ENCODE data around the gene TIPIN. TPM values are rescaled to one million over a fixed set of nuclear protein-coding genes. Genes with fewer than 3 reads are reported as not detected.
A peak's percentile ranks its signal among the peaks of the same experiment; 100 is the strongest.

The TIPIN gene, protein sequence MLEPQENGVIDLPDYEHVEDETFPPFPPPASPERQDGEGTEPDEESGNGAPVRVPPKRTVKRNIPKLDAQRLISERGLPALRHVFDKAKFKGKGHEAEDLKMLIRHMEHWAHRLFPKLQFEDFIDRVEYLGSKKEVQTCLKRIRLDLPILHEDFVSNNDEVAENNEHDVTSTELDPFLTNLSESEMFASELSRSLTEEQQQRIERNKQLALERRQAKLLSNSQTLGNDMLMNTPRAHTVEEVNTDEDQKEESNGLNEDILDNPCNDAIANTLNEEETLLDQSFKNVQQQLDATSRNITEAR
- total RNA-seq = 15.0 TPM

DNA sequence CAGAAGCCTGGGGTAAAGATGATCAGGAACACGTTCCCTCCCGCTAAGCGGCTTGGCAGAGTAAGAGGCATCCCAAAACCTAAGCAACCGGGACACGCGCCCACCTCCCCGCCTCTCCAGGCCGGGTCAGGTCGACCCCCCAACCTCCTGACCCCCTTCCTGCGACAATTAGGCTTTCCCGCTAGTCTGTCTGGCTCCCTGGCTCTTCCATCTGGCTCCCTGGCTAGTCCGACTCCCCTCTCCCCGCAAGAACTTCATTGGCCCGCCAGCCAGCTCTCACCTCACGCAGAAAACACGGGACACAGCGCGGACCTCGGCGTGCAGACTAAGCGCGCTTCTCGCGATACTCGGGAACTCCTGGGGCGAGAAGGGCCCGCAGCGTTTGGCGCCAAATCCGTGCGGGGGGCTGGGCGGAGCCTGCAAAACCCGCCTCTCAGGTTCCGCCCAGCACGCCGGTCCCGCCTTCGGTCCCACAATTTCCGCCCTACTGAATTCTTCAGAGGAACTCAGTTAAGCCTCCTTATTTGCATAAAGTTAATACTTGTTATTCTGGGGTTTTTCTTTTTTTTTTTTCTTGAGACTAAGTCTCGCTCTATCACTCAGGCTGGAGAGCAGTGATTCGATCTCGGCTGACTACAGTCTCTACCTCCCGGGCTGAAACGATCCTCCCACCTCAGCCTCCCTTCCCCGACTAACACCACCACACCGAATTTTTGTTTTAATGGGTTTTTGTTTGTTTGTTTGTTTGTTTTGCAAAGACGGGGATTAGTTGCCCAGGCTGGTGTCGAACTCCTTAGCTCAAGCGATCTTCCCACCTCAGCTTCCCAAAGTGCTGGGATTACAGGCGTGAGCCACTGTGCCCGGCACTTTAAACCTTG lies at the start of gene TIPIN:
TSS of gene TIPIN (minus strand) at position 327 of the 878 bp plus-strand sequence. CDS start 3,738 bp downstream, outside the sequence.

GRCh38 chr15:66386204-66387123 lies 30.0 kb upstream of the TIPIN start, which contains the start of gene MAP2K1:
TSS of gene MAP2K1 (plus strand) at chr15:66386912. CDS start at chr15:66387348, 436 bp downstream.

DNA sequence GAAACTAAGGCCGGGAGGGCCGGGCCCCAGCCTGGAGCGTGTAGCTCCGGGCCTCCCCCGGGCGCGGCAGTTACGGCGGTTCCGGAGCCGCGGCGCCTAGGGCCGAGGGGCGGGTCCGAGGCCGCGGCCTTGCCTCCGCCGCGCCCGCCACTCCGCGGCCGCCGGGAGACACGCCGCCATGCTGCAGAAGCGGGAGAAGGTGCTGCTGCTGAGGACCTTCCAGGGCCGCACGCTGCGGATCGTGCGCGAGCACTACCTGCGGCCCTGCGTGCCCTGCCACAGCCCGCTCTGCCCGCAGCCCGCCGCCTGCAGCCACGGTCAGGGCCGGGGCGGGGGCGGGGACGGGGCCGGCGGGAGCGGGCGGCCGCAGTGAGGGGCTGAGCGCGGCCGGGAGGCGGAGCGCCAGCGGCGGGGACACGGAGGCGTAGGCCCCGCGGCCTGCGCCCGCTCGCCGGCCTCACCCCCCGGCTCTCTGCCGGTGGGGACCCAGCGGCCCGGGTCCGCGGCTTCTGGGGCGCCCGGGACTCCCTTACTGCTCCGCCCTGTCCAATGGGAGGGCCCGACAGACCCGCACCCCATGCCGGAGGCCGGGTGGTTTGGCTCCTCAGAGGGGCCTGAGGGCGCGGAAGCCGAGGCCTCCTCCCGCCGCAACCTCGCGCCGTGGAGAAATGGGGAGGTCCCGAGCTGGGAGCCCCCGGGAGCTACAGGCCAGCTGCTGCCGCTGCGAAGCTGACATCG lies 62.9 kb downstream of the TIPIN start, which contains the start of gene DIS3L:
TSS of gene DIS3L (plus strand) at position 150 of the 738 bp plus-strand sequence. CDS start at position 179, 29 bp downstream.

Small RNA genes lying within 50 kb of the gene (small RNA-seq; reads per million reads assigned to genes)
- not detected for gene RF00019
- gene SCARNA14 = 5.9 reads per million, percentile 92 among the genes with 10 or more reads in this experiment

Other genes with a start within 250 kb of the TIPIN start
- 6.9 TPM for gene MEGF11, start 102.9 kb downstream of the TIPIN start, total RNA-seq
- 54.9 TPM for gene DIS3L, start 63.1 kb downstream of the TIPIN start, total RNA-seq
- gene MAP2K1, start 30.2 kb upstream of the TIPIN start, total RNA-seq = 47.5 TPM
- 12.5 TPM for gene SNAPC5, start 141.1 kb upstream of the TIPIN start, total RNA-seq
- 1,047 TPM for gene RPL4, start 148.2 kb upstream of the TIPIN start, total RNA-seq
- 31.8 TPM for gene ZWILCH, start 148.6 kb upstream of the TIPIN start, total RNA-seq
- gene LCTL, start 209.3 kb upstream of the TIPIN start, total RNA-seq = 0.46 TPM

Measured in diencephalon (tissue), 1 donor.